Skeletal muscle satellite cell (primary cell): Measurements from ENCODE around the gene SLC39A11.
"Not testable (repeated sequence)": the region's sequence is repeated elsewhere in the genome, so short reads cannot be mapped to it uniquely, and the experiment has no call there.

Source experiments
- H3K27me3 ChIP-seq: 2 replicates; pipeline ENCODE4 v1.7.0; 2013; ENCODE audit warnings: low read length; ENCODE audit not compliant: control insufficient read depth, insufficient read depth
- H3K36me3 ChIP-seq: 2 replicates; pipeline ENCODE4 v1.7.0; 2013; ENCODE audit warnings: mild to moderate bottlenecking, control low read depth, low read length; ENCODE audit not compliant: insufficient read depth
- H3K4me1 ChIP-seq: 2 replicates; pipeline ENCODE4 v1.7.0; 2013; ENCODE audit warnings: low read length; ENCODE audit not compliant: control insufficient read depth, insufficient read depth
- H3K4me2 ChIP-seq: 2 replicates; pipeline ENCODE4 v1.7.0; 2013; ENCODE audit warnings: mild to moderate bottlenecking, low read length
- H3K4me3 ChIP-seq: 2 replicates; pipeline ENCODE4 v1.7.0; 2013; ENCODE audit warnings: low read length
- H3K9ac ChIP-seq: 2 replicates; pipeline ENCODE4 v1.7.0; 2013; ENCODE audit warnings: mild to moderate bottlenecking, low read depth, low read length, moderate library complexity
- H3K9me3 ChIP-seq: replicated peaks from 2 replicates; pipeline ENCODE4 v1.7.0; 2013; ENCODE audit warnings: mild to moderate bottlenecking, control low read depth, low read length

Gene SLC39A11

GRCh38 chr17:72802726-72803125, 289.8 kb downstream of the SLC39A11 start:
- Histone ChIP-seq H3K9me3 (no peaks in the 10 kb centered on the region), H3K4me3 (no peak overlapping the region), H3K4me2 (no peak overlapping the region), H3K27me3 (no peaks in the 10 kb centered on the region), H3K36me3 (no peaks in the 10 kb centered on the region), H3K9ac (no peak overlapping the region), H3K4me1 (peaks cover 5% of the 10 kb centered on the region)

- Histone ChIP-seq H3K4me2 (no peak overlapping the region), H3K9ac (no peak overlapping the region), H3K9me3 (no peaks in the 10 kb centered on the region), H3K36me3 (no peaks in the 10 kb centered on the region), H3K4me3 (no peak overlapping the region), H3K27me3 (no peaks in the 10 kb centered on the region), H3K4me1 (no peaks in the 10 kb centered on the region)
Measured at GRCh38 chr17:72797142-72797541, 295.3 kb downstream of the SLC39A11 start.

DNA sequence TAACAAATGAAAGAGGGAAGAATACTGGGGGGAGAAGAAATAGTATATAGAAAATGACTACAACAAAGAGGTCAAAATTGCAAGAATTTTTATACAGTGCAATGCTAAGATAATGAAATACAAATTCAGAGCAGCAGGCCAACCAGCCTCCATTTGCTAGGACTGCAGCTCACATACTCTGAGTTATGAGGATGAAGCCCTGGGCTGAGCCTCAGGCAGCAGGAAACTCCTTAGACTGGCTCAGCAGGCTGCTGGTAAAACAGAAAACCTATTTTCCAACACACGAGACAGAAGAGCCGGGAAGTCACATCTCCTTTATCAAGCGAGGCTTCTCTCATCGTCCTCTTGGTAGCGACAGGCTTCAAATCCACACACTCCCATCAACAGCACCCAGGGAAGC, 296.5 kb downstream of the SLC39A11 start:
- no peaks in the 10 kb centered on the region for H3K36me3 ChIP-seq
- no peak overlapping the region for H3K4me2 ChIP-seq
- no peaks in the 10 kb centered on the region for H3K27me3 ChIP-seq
- H3K9me3 ChIP-seq = no peaks in the 10 kb centered on the region
- no peak overlapping the region for H3K4me3 ChIP-seq
- H3K4me1 ChIP-seq = no peaks in the 10 kb centered on the region
- no peak overlapping the region for H3K9ac ChIP-seq

GRCh38 chr17:72794152-72794551, 298.3 kb downstream of the SLC39A11 start:
- Histone ChIP-seq H3K36me3 (no peaks in the 10 kb centered on the region), H3K4me1 (no peaks in the 10 kb centered on the region), H3K9ac (no peak overlapping the region), H3K27me3 (no peaks in the 10 kb centered on the region), H3K4me3 (no peak overlapping the region), H3K4me2 (no peak overlapping the region), H3K9me3 (no peaks in the 10 kb centered on the region)

DNA sequence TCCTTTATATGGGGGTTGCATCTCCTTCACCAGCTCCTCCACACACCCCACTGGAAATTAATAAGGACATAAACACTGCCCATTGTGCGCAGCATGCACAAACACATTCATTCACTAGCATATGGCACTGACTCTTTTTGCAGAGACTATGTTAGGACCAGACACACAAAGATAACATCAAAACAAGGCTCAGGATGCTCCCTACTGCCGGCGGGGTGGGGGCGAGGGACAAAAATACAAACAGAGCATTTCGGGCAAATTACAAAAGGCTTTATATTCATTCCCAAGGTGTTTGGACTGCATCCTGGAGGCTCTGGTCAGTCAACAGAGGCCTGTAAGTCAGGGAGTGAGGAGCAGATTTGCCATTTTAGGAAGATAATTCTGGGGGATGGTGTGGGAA, 299.7 kb downstream of the SLC39A11 start:
- no peaks in the 10 kb centered on the region for H3K4me1 ChIP-seq
- no peak overlapping the region for H3K4me3 ChIP-seq
- H3K9me3 ChIP-seq = no peaks in the 10 kb centered on the region
- H3K36me3 ChIP-seq = no peaks in the 10 kb centered on the region
- no peaks in the 10 kb centered on the region for H3K27me3 ChIP-seq
- H3K9ac ChIP-seq = no peak overlapping the region
- no peak overlapping the region for H3K4me2 ChIP-seq

DNA sequence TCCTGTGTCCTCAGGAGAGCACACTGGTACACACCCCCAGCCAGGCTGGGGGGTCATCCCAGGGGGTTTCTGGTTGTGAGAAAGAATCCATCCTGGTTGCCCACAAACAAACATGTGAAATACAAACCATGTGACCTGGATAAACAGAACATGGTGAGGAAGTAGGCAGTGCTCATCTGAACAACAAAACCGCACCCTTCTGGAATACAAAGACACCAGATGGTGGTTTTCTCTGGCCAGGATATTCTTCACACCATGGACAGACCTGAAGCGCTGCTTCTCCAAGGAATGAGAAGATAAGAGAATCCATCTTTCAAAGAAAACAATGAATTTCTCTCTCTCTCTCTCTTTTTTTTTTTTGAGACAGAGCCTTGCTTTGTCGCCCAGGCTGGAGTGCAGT, 302.3 kb downstream of the SLC39A11 start:
- H3K9ac ChIP-seq = no peak overlapping the region
- H3K4me1 ChIP-seq = no peaks in the 10 kb centered on the region
- H3K9me3 ChIP-seq = no peaks in the 10 kb centered on the region
- no peaks in the 10 kb centered on the region for H3K36me3 ChIP-seq
- no peak overlapping the region for H3K4me3 ChIP-seq
- no peak overlapping the region for H3K4me2 ChIP-seq
- no peaks in the 10 kb centered on the region for H3K27me3 ChIP-seq

DNA sequence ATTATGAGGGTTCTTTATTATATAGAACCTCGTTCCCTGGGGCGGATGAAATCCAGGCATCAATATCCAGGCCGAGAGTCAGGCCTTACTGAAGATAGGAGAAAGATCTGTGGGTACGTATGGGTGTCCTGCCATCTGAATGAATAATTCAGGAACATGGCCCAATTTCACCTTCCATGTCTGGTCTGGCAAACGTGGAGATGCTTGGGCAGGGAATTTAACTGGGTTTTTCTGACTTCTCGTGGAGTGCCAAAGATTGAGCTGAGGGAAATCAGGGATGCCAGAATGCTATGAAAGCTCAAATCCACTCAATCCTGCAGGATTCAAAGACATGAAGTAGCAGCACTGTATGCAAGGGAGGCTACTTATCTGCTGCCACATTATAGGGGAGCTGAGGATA, 302.8 kb downstream of the SLC39A11 start:
- no peaks in the 10 kb centered on the region for H3K4me1 ChIP-seq
- H3K4me3 ChIP-seq = no peak overlapping the region
- H3K27me3 ChIP-seq = no peaks in the 10 kb centered on the region
- no peak overlapping the region for H3K4me2 ChIP-seq
- no peaks in the 10 kb centered on the region for H3K9me3 ChIP-seq
- no peaks in the 10 kb centered on the region for H3K36me3 ChIP-seq
- no peak overlapping the region for H3K9ac ChIP-seq

DNA sequence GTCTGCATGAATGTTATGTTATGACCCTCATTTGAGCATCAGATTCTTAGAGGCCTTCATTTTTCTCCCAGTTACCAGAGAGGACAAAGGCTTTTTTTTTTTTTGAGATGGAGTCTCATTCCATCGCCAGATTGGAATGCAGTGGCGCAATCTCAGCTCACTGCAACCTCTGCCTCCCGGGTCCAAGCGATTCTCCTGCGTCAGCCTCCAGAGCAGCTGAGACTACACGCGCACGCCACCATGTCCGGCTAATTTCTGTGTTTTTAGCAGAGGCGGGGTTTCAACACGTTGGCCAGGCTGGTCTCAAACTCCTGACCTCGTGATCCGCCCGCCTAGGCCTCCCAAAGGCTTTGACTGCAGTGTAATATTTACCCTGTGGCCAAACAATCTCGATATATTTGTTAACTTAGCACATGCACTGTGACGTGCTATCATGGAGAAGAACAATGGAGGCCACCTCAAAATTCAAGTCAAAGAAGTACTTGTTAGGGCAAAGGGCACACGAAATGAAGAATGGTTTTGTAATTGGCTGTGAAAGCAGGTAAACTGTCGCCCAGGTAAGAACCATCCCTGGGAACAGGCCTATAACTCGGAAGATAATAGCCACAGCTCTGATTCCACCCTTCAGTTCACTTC, 303.4 kb downstream of the SLC39A11 start:
- no peaks in the 10 kb centered on the region for H3K4me1 ChIP-seq
- H3K4me3 ChIP-seq = no peak overlapping the region
- H3K9ac ChIP-seq = no peak overlapping the region
- H3K9me3 ChIP-seq = no peaks in the 10 kb centered on the region
- H3K27me3 ChIP-seq = no peaks in the 10 kb centered on the region
- H3K36me3 ChIP-seq = no peaks in the 10 kb centered on the region
- H3K4me2 ChIP-seq = no peak overlapping the region

DNA sequence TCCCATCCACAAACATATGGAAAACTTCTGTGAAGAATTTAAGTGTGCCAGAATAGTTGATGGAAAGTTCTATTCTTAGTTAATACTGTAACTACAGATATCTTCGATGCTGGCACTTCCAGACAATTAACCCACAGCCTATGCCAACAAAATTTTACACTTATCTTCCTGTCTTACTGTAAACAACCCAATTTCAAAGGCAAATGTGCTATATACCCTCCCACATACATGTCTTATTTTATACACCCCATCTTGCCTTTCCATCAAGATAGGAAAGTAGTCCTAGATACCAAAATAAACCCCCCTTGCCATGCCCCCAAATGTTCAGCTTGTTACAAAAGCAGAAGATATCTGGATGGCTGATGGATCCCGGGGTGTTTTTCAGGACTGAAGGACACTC, 306.3 kb downstream of the SLC39A11 start:
- Histone ChIP-seq H3K4me3 (no peak overlapping the region), H3K36me3 (no peaks in the 10 kb centered on the region), H3K9ac (no peak overlapping the region), H3K4me1 (no peaks in the 10 kb centered on the region), H3K27me3 (no peaks in the 10 kb centered on the region), H3K9me3 (no peaks in the 10 kb centered on the region), H3K4me2 (no peak overlapping the region)

GRCh38 chr17:72782985-72783701, 309.3 kb downstream of the SLC39A11 start:
- Histone ChIP-seq H3K4me1 (no peaks in the 10 kb centered on the region), H3K4me3 (no peak overlapping the region), H3K36me3 (no peaks in the 10 kb centered on the region), H3K9ac (no peak overlapping the region), H3K9me3 (no peaks in the 10 kb centered on the region), H3K4me2 (no peak overlapping the region), H3K27me3 (no peaks in the 10 kb centered on the region)

GRCh38 chr17:72782437-72782836, 310.1 kb downstream of the SLC39A11 start:
- not testable (repeated sequence) for H3K27me3 ChIP-seq, H3K9me3 ChIP-seq, H3K4me2 ChIP-seq, H3K9ac ChIP-seq, H3K36me3 ChIP-seq, H3K4me3 ChIP-seq, H3K4me1 ChIP-seq
